Skeletal muscle tissue (tissue), 4 donors: ENCODE measurements around the gene EPHB1. TPM values are rescaled to one million over a fixed set of nuclear protein-coding genes. Genes with fewer than 3 reads are reported as not detected.
"Not testable (repeated sequence)": the region's sequence is repeated elsewhere in the genome, so short reads cannot be mapped to it uniquely, and the experiment has no call there.

ENCODE experiments used
- H3K27ac ChIP-seq: one replicate; pipeline ENCODE4 v1.7.0; 2013; ENCODE audit warnings: mild to moderate bottlenecking, low read depth, low read length, inconsistent platforms
- H3K27me3 ChIP-seq, 3 donors: one replicate each; pipeline ENCODE4 v1.7.0; 2013; ENCODE audit warnings: low read length in 3 of 3; ENCODE audit not compliant: control insufficient read depth in 3 of 3, insufficient read depth in 3 of 3
- H3K36me3 ChIP-seq, 3 donors: one replicate each; pipeline ENCODE4 v1.7.0; 2013; ENCODE audit warnings: low read length in 3 of 3; ENCODE audit not compliant: control insufficient read depth in 3 of 3, insufficient read depth in 3 of 3
- H3K4me1 ChIP-seq, 3 donors: one replicate each; pipeline ENCODE4 v1.7.0; 2013; ENCODE audit warnings: low read length in 3 of 3, mild to moderate bottlenecking in 3 of 3; ENCODE audit not compliant: control insufficient read depth in 3 of 3, insufficient read depth in 3 of 3
- H3K4me3 ChIP-seq, 3 donors: one replicate each; pipeline ENCODE4 v1.7.0; 2013; ENCODE audit warnings: low read length in 3 of 3
- H3K9ac ChIP-seq, 3 donors: one replicate each; pipeline ENCODE4 v1.7.0; 2013; ENCODE audit warnings: low read length in 3 of 3, mild to moderate bottlenecking in 3 of 3, moderate library complexity in 2 of 3, low read depth in 1 of 3
- H3K9me3 ChIP-seq, 3 donors: one replicate each; pipeline ENCODE4 v1.7.0; 2013; ENCODE audit warnings: low read length in 3 of 3; ENCODE audit not compliant: control insufficient read depth in 3 of 3
- total RNA-seq: library from RNA; depleted of rRNA; stranded (reverse); fragments of >200 nt; gene quantifications from one replicate; pipeline ENCODE4 v1.2.3, GENCODE V29; 2014
- donor health status: Osteomylitis.

The EPHB1 gene
- total RNA-seq, 1 donor from 2014 or later, result 5.7 TPM

GRCh38 chr3:134991472-134992010 lies 196.5 kb downstream of the EPHB1 start:
- Histone ChIP-seq H3K9me3 (no peaks in the 10 kb centered on the region), H3K27me3 (no peaks in the 10 kb centered on the region), H3K4me3 (no peak overlapping the region), H3K36me3 (no peaks in the 10 kb centered on the region), H3K4me1 (peaks cover 0 to 4% (median 0%) of the 10 kb centered on the region in 3 donors), H3K27ac (no peak overlapping the region), H3K9ac (no peak overlapping the region)

DNA sequence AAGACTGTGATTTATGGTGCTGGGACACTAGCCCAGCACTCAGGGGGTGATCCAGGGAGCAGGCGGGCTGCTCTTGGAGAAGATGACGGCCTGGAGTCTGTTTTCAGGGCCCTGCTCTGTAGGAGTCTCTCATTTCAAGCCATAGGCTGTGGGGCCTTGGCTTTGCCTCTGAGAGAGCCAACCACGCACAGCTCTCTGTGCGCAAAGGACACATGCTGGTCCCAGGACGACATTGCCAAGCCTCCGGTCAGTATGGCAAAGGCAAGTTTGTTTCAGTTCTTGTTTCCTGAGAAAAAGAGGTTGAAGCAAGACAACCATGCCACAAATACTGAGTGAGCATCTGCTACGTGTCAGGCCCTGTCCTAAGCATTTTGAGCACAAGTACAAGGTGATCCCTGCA lies 197.1 kb downstream of the EPHB1 start:
- Histone ChIP-seq H3K9me3 (no peaks in the 10 kb centered on the region), H3K9ac (no peak overlapping the region), H3K4me3 (no peak overlapping the region), H3K27ac (no peak overlapping the region), H3K4me1 (peaks cover 0 to 4% (median 0%) of the 10 kb centered on the region in 3 donors), H3K36me3 (no peaks in the 10 kb centered on the region), H3K27me3 (no peaks in the 10 kb centered on the region)

DNA sequence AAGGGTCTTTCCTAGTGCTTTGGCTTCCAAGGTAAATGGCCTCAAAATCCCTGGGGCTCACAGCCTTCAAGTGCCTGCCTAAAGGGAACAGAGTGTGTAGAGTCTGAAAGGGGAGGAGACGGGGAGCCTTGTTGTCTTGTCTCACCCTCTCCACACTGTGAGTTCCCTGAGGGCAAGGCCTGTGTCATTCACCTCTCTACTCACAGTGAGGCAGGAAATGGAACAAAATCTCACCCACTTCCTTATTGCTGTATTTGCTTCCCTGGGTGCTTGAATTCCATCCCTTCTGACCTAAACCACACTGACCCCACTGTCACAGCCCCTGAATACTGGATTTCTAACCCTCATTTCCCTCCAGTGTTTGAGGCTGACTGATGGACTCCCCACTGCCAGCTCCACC lies 197.5 kb downstream of the EPHB1 start:
- Histone ChIP-seq H3K36me3 (no peaks in the 10 kb centered on the region), H3K27ac (no peak overlapping the region), H3K4me3 (no peak overlapping the region), H3K9ac (no peak overlapping the region), H3K4me1 (peaks cover 0 to 4% (median 0%) of the 10 kb centered on the region in 3 donors), H3K27me3 (no peaks in the 10 kb centered on the region), H3K9me3 (no peaks in the 10 kb centered on the region)

GRCh38 chr3:134993011-134993410 lies 198.0 kb downstream of the EPHB1 start:
- H3K9ac ChIP-seq, result no peak overlapping the region
- no peaks in the 10 kb centered on the region for H3K9me3 ChIP-seq
- no peaks in the 10 kb centered on the region for H3K36me3 ChIP-seq
- H3K4me3 ChIP-seq, result no peak overlapping the region
- H3K27ac ChIP-seq, result no peak overlapping the region
- H3K27me3 ChIP-seq, result no peaks in the 10 kb centered on the region
- peaks cover 0 to 4% (median 0%) of the 10 kb centered on the region in 3 donors for H3K4me1 ChIP-seq

DNA sequence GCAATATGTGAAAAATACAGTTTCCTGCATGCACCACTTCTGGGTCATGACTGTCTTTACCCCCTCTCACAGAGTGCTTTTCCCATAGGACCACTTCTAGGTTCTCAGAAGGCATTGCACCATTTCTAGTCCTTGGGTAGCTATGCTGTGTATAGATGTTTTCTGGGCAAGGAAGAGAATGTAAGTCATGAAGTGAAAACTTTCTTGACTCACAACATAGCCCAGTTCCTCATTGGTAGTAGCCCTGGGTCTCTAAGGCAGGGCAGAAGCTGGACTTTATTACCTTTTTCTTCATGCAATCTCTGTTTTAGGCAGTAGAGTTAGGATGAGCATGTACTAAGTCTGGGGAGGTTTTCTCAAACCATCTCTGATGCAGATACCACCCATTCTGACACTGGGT lies 203.1 kb downstream of the EPHB1 start:
- no peaks in the 10 kb centered on the region for H3K36me3 ChIP-seq

DNA sequence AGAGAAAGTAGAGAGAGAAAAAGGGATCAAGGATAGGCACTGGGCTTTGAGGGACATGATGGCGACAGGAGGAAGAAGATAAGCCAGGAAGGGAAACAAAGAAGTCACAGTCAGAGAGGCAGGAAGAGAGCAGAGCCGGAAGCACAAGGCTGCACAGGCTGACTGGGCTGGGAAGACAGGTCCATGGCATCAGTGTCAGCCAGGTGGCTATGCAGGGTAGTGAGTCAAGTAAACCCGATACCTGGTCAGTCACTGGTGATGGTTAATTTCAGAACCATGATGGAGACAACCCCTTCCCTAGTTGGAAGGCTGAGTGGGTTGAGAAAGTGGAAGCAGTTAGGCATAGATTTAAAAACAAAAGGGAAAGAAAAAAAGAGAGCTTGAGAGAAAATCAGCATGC lies 203.8 kb downstream of the EPHB1 start:
- no peak overlapping the region for H3K27ac ChIP-seq
- no peak overlapping the region for H3K4me3 ChIP-seq
- H3K9ac ChIP-seq, result no peak overlapping the region
- H3K4me1 ChIP-seq, result no peaks in the 10 kb centered on the region
- no peaks in the 10 kb centered on the region for H3K27me3 ChIP-seq
- no peaks in the 10 kb centered on the region for H3K9me3 ChIP-seq
- H3K36me3 ChIP-seq, result no peaks in the 10 kb centered on the region

More for the DNA sequence above, 203.1 kb downstream of the EPHB1 start:
- no peaks in the 10 kb centered on the region for H3K9me3 ChIP-seq
- no peak overlapping the region for H3K9ac ChIP-seq
- no peaks in the 10 kb centered on the region for H3K27me3 ChIP-seq
- H3K4me3 ChIP-seq, result no peak overlapping the region
- H3K4me1 ChIP-seq, result no peaks in the 10 kb centered on the region
- H3K27ac ChIP-seq, result no peak overlapping the region

DNA sequence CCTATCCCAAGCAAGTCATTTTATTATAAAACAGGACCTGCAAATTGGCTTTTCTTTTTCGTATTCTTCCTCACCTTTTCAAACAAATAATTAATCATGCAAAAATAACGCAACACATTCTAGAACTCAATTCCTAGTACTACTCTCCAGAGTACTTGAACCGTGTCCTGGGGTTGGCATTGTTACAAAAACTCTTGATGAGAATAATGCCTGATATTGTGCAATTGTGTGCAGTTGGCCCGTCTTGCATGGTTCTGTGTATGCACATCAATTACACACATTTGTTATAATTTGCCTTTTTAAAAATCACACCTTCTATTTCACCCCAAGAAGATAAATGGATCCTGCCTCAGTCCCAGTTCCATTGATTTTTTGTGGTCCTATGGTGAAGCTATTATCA lies 205.4 kb downstream of the EPHB1 start:
- H3K9ac ChIP-seq, result no peak overlapping the region
- H3K4me3 ChIP-seq, result no peak overlapping the region
- H3K36me3 ChIP-seq, result no peaks in the 10 kb centered on the region
- no peak overlapping the region for H3K27ac ChIP-seq
- no peaks in the 10 kb centered on the region for H3K9me3 ChIP-seq
- no peaks in the 10 kb centered on the region for H3K4me1 ChIP-seq
- H3K27me3 ChIP-seq, result no peaks in the 10 kb centered on the region

GRCh38 chr3:135005616-135006015 lies 210.6 kb downstream of the EPHB1 start:
- H3K4me1 ChIP-seq, H3K27me3 ChIP-seq, H3K9ac ChIP-seq, H3K27ac ChIP-seq, H3K9me3 ChIP-seq, H3K36me3 ChIP-seq, H3K4me3 ChIP-seq: not testable (repeated sequence)

DNA sequence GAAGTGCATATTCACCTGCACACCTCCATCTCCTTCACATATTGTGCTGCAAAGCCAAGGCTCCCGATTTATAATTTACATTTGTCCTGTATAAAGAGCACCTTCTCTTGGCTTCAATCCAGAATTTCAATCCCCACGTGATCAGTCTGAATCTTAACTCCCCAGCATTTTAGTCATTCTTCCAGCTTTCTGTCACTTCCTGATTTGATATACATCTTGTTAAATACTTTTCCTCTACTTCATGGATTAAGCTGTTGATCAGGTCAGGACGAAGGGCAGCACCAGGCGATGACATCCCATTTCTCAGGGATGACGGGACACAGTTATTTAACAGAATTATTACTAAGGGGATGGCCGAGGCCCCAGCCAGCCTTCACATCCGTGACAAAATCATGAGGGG lies 212.5 kb downstream of the EPHB1 start:
- H3K4me1 ChIP-seq, result no peaks in the 10 kb centered on the region
- H3K4me3 ChIP-seq, result no peak overlapping the region
- H3K27ac ChIP-seq, result no peak overlapping the region
- no peaks in the 10 kb centered on the region for H3K36me3 ChIP-seq
- H3K27me3 ChIP-seq, result no peaks in the 10 kb centered on the region
- no peaks in the 10 kb centered on the region for H3K9me3 ChIP-seq
- H3K9ac ChIP-seq, result no peak overlapping the region

- no peak overlapping the region for H3K27ac ChIP-seq
- H3K4me3 ChIP-seq, result no peak overlapping the region
- no peaks in the 10 kb centered on the region for H3K36me3 ChIP-seq
- H3K9ac ChIP-seq, result no peak overlapping the region
- H3K4me1 ChIP-seq, result no peaks in the 10 kb centered on the region
- no peaks in the 10 kb centered on the region for H3K9me3 ChIP-seq
- H3K27me3 ChIP-seq, result no peaks in the 10 kb centered on the region
Observed at GRCh38 chr3:135008326-135008725, 213.3 kb downstream of the EPHB1 start.

GRCh38 chr3:135009014-135009413 lies 214.0 kb downstream of the EPHB1 start:
- no peaks in the 10 kb centered on the region for H3K4me1 ChIP-seq
- H3K9ac ChIP-seq, result no peak overlapping the region
- no peak overlapping the region for H3K4me3 ChIP-seq
- no peaks in the 10 kb centered on the region for H3K36me3 ChIP-seq
- H3K9me3 ChIP-seq, result no peaks in the 10 kb centered on the region
- no peak overlapping the region for H3K27ac ChIP-seq
- H3K27me3 ChIP-seq, result no peaks in the 10 kb centered on the region
